ENCODE results near the gene ITPK1. TPM values are rescaled to one million over a fixed set of nuclear protein-coding genes. Genes with fewer than 3 reads are reported as not detected.

The ITPK1 gene
- total RNA-seq, 1 donor from 2014 or later, result 59.8 TPM

DNA sequence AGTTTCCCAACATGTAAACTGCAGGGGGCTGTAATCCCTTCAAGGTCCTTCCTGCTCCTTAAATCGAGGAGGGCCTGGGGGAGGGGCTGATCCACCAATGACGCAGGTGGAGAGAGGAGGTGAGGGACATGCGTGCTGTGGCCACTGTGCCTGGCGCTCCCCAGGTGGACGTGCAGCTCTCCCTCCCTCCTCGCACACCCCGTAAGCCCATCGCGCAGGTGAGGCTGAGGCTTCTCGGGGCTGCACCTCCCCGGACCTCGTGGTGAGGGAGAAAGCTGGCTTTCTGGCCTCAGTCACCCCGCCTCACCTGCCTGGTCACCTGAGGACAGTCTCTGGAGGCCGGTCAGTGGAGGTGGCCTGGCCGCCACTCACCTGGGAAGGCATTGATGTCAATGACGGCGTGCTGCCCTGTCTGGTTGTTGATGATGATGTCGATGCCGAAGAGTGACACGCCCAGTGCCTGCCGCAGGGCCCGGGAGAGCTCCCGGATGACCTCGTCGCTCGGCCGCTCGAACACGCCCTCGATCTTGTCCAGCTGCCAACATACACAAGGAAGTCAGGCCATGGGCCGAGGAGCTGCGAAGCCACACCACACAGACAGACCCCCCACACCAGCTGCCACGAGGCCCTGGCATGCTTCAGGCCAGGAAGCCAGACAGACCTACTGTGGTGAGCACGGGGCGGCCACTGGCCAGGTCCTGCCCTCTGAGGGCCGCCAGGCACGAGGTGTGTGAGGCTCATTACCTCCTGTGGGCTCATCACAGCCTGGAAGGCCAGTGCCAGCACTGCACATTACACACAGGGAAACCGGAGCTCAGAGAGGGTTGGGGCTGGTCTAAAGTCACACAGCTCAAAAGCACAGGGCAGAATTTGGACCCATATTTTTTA lies 169.5 kb downstream of the ITPK1 start:
- Mint-ChIP-seq H3K36me3 (ENCODE audit: low read depth) (no peaks in the 10 kb centered on the region), H3K4me3 (no peak overlapping the region), H3K9me3 (no peaks in the 10 kb centered on the region), H3K27ac (ENCODE audit: unreplicated experiment) (no peak overlapping the region), H3K27me3 (ENCODE audit: low read depth) (no peaks in the 10 kb centered on the region), H3K4me1 (no peaks in the 10 kb centered on the region)
- TF ChIP-seq, protein P1, sequence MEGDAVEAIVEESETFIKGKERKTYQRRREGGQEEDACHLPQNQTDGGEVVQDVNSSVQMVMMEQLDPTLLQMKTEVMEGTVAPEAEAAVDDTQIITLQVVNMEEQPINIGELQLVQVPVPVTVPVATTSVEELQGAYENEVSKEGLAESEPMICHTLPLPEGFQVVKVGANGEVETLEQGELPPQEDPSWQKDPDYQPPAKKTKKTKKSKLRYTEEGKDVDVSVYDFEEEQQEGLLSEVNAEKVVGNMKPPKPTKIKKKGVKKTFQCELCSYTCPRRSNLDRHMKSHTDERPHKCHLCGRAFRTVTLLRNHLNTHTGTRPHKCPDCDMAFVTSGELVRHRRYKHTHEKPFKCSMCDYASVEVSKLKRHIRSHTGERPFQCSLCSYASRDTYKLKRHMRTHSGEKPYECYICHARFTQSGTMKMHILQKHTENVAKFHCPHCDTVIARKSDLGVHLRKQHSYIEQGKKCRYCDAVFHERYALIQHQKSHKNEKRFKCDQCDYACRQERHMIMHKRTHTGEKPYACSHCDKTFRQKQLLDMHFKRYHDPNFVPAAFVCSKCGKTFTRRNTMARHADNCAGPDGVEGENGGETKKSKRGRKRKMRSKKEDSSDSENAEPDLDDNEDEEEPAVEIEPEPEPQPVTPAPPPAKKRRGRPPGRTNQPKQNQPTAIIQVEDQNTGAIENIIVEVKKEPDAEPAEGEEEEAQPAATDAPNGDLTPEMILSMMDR (conservative IDR thresholded peaks at IDR 0.05), result no peak
- DNase-seq (ENCODE audit: low read depth, low spot score), result no peak

- no peak for DNase-seq (ENCODE audit: low read depth, low spot score)
- no peaks in the 10 kb centered on the region for H3K27me3 Mint-ChIP-seq (ENCODE audit: low read depth)
- no peaks in the 10 kb centered on the region for H3K9me3 Mint-ChIP-seq
- H3K36me3 Mint-ChIP-seq (ENCODE audit: low read depth), result no peaks in the 10 kb centered on the region
- TF ChIP-seq, protein P1 (conservative IDR thresholded peaks at IDR 0.05), result no peak
- H3K27ac Mint-ChIP-seq (ENCODE audit: unreplicated experiment), result no peak overlapping the region
- H3K4me1 Mint-ChIP-seq, result no peaks in the 10 kb centered on the region
- no peak overlapping the region for H3K4me3 Mint-ChIP-seq
Measured at GRCh38 chr14:92945544-92945943, 170.2 kb downstream of the ITPK1 start.

DNA sequence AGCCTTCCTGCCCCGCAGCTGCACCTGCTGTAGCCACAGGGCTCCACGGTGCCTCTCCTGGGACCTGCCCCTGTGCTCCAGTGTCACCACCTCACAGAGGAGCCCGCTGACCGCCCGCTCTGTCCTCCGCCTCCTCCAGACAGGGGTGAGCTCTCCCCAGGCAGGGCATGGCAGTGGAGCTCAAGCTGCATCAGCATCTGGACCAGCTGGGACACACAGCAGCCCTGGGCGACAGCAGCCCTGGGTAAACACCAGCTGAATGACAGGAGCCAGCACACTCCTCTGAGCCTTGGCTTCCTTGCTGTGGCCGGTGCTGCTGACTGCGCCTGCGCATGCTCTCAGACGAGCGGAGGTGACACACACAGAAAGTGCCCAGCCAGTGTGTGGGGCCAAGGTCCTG lies 170.7 kb downstream of the ITPK1 start:
- H3K27ac Mint-ChIP-seq (ENCODE audit: unreplicated experiment), result no peak overlapping the region

GRCh38 chr14:92943855-92944570 lies 171.7 kb downstream of the ITPK1 start:
- TF ChIP-seq, protein P1 (conservative IDR thresholded peaks at IDR 0.05), result no peak
- Mint-ChIP-seq H3K36me3 (ENCODE audit: low read depth) (no peaks in the 10 kb centered on the region), H3K9me3 (no peaks in the 10 kb centered on the region), H3K4me3 (no peak overlapping the region), H3K27ac (ENCODE audit: unreplicated experiment) (no peak overlapping the region), H3K27me3 (ENCODE audit: low read depth) (no peaks in the 10 kb centered on the region), H3K4me1 (no peaks in the 10 kb centered on the region)
- no peak for DNase-seq (ENCODE audit: low read depth, low spot score)

More for the DNA sequence above, 170.7 kb downstream of the ITPK1 start:
- Mint-ChIP-seq H3K36me3 (ENCODE audit: low read depth) (no peaks in the 10 kb centered on the region), H3K4me3 (no peak overlapping the region), H3K27me3 (ENCODE audit: low read depth) (no peaks in the 10 kb centered on the region), H3K4me1 (no peaks in the 10 kb centered on the region), H3K9me3 (no peaks in the 10 kb centered on the region)
- TF ChIP-seq, protein P1 (conservative IDR thresholded peaks at IDR 0.05), result no peak
- DNase-seq (ENCODE audit: low read depth, low spot score), result no peak

DNA sequence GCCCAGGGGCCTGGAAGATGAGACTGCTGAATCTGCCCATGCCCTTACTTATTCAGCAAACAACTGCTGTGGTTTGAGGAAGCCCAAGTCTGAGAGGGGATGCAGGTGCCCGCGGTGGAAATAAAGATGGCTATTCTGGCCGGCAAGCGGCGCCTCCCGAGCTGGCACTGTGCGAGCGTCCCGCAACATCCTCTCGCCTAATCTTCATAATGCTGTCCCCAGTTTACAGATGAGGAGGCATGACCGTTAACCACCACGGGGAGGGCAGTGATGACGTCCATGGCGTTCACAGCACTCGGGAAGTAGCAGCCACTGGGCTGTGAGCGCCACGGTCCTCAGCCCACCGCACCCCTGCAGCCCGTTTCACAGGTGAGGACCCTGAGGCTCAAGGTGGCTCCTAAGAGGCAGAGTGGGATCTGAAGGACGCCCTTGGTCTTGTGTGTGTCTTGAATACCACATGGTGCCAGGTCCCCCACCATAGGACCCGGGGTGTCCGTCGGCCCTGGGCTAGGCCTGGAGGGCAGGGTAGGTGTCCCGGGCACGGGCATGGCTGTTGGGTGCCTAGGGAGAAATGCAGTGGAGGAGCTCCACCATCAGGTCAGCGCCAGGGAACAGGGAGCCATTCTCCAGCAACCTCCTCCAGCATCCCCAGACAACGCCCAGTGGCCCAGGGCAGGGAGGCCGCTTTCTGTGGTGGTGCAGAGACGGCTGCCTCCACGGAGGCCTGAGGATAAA lies 172.6 kb downstream of the ITPK1 start:
- Mint-ChIP-seq H3K36me3 (ENCODE audit: low read depth) (no peaks in the 10 kb centered on the region), H3K27me3 (ENCODE audit: low read depth) (no peaks in the 10 kb centered on the region), H3K9me3 (no peaks in the 10 kb centered on the region), H3K27ac (ENCODE audit: unreplicated experiment) (no peak overlapping the region), H3K4me3 (no peak overlapping the region), H3K4me1 (no peaks in the 10 kb centered on the region)
- no peak for DNase-seq (ENCODE audit: low read depth, low spot score)
- TF ChIP-seq, protein P1 (conservative IDR thresholded peaks at IDR 0.05), result no peak

All from neural crest cell (in vitro differentiated cells).